ENCODE data around the gene ALDOB.

ALDOB gene

DNA sequence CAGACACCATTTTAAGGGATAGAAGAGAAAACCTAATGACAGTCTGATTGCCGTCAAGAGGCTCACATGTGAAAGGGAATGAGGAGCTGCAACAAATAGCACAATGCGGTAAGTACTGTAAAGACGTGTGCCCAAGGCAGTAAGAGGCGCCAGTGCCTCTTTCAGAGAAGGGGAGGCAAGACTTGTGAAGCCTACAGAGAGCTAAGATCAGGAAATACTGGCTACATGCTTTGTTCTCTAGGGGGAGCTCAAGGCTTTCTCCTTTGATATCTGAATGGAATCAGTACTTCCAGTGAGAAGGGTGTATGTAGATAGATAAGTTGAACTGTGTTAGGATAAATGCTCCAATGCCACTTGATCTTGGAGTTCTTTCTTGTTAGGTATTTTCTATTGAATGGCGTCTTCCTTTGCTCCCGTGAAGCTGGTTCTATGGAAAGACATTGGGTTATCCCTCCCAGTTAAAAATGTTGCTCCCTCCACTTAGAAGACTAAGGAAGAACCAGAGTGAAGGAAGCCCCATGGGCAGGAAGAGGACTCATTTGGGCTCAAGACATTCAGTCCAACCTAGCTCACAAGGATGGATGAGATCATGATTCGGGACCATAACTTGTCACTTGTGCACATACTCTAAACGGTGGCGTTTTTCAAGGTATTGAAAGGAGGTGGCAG is 23.5 kb upstream of the ALDOB start:
- in situ Hi-C loops (cut with HindIII; ENCODE audit: low sequenced_read_pairs), result no loop called here

DNA sequence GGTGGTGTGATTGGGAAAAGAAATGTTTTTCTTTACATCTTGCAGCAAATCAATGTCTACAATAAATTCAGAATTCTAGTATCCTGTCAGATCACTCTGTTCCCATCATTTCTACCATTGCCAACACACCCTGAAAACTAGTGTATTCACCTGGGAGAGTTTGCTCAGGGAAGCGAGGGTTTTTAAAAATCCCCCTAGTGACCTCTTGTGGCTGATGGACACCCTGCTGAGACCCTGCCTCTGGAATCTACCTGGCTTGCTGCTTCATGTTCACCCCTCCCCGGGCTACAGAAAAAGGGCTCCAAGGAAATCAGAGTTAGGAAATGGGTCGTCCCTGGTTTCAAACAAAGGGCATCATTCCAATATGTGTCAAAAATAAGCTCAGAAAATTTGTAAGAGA is 21.4 kb upstream of the ALDOB start:
- in situ Hi-C loops (cut with HindIII; ENCODE audit: low sequenced_read_pairs), result no loop called here

DNA sequence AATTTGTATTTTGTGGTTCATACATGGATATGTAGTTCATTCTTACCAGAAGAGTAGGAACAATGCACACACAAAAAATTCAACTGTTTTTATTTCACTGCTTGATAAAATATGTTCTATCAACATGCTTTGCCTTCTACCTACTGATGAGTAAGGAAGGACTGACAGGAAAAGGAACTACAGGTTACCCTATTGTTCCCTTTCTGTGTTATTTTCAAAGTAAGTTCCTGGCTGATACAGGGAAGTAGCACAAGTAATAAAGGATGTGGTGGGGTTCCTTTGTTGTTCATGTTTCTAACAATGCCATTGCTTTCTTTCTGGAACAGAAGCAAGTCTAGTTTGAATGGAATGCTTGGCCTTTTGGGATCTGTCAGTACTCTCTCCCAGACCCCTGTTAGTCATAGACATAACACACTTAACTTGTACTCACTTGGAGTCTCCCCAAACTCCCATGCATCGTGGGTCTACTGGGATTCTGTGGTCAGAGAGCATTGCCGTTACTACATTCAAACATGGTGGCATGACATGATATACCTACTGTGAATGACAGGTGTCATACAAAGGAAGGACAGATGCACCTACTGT is 20.2 kb upstream of the ALDOB start:
- in situ Hi-C loops (cut with HindIII; ENCODE audit: low sequenced_read_pairs), result no loop called here

DNA sequence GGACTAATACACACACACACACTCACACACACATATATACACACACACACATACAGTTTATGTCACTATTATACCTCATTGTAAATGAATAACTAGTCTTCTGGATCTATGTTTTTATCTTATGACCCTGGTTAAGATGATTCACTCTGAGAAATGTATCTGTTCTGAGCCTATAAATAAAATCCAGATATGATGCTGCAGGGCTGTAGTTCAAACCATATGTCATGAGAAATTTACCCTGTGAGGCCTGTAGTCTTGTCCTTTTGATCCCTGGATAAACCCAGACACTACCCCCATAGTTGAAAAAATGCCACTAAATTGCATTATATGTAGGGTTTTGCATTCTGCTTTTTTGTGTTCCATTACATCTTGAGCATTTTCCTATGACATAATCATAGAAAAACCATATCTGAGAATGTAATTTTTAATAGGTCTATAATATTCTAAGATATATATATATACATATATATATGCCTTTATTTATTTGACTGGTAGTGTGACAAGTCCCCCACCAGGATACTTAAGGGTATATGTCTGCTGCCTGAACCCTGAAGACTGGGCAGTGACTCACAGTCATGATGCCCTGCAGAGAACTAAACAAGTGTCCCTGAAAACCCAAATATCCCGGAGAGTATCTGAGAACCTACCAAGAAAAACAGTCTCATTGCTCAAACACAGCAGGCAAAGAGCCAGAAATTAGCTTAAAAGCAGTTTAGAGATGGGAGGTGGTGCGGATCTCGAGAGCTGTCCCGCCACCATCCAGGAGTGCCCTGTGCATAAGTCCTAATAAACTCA is 18.4 kb upstream of the ALDOB start:
- in situ Hi-C loops (cut with HindIII; ENCODE audit: low sequenced_read_pairs), result no loop called here

DNA sequence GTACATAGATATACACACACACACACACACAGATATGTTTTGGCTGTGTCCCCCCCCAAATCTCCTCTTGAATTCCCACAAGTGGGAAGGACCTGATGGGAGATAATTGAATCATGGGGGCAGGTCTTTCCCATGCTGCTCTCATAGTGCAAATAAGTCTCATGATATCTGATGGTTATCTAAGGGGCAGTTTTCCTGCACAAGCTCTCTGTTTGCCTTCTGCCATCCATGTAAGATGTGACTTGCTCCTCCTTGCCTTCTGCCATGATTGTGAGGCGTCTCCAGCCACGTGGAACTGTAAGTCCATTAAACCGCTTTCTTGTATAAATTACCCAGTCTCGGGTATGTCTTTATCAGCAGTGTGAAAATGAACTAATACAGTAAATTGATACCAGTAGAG is 15.9 kb upstream of the ALDOB start:
- in situ Hi-C loops (cut with HindIII; ENCODE audit: low sequenced_read_pairs), result no loop called here

DNA sequence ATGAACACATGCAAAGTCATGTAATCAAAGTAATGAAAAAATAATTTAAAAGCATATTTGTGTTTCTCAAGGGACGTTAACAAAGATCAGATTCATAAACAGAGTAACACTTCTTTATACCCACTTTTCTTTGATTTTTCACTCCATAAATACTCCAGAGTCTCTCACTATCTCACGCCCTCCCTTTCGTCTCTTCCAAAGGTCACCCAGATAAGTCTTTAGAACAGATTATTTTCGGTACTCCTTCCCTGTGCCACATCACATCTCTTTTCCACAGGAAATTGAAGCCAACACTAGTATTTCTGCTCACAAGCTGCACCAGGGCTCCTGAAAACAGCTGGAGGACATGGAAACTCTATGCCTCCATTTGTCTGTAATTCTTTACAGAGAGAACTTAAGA is 15.4 kb upstream of the ALDOB start:
- in situ Hi-C loops (cut with HindIII; ENCODE audit: low sequenced_read_pairs), result no loop called here

DNA sequence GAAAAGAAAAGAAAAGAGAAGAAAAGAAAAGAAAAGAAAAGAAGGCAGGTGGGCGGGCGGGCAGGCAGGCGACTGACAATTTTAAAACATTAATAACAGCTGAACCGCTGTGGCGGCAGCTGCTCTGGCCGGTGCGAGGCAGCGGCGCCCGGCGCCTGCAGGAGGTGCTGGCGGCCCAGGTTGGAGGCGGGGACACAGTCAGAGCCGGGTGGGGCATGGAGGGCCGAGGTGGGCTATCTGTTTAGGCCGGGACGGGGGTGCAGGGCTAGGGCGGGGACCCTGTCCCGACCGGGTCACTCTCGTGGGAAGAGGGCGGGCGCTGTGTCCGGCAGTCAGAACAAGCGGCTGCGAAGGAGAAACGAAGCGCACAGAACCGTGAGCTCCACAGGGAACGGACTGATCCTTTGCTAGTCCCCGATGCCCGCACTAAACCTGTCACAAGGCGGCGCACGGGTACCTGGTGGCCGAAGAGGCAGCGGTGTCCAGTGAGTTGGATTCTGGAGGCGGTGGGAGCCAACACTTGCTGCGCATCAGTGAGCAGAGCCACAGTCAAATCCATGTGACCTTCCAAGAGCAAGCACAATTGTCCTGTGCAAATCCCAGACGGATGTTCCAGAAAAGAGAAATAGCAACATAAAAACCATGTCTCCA is 13.6 kb upstream of the ALDOB start:
- in situ Hi-C loops (cut with HindIII; ENCODE audit: low sequenced_read_pairs), result no loop called here

DNA sequence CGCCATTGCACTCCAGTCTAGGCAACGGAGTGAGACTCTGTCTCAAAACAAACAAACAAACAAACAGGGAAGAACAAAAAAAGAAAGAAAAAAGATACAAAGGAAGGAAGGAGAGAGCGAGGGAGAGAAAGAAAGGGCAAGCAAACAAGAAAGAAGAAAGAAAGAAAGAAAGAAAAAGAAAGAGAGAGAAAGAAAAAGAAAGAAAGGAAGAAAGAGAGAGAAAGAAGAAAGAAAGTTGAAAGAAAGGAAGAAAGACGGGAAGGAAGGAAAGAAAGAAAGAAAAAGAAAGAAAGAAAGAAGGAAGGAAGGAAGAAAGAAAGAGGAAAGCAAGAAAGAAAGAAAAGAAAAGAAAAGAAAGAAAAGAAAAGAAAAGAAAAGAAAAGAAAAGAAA is 13.1 kb upstream of the ALDOB start:
- in situ Hi-C loops (cut with HindIII; ENCODE audit: low sequenced_read_pairs), result no loop called here

DNA sequence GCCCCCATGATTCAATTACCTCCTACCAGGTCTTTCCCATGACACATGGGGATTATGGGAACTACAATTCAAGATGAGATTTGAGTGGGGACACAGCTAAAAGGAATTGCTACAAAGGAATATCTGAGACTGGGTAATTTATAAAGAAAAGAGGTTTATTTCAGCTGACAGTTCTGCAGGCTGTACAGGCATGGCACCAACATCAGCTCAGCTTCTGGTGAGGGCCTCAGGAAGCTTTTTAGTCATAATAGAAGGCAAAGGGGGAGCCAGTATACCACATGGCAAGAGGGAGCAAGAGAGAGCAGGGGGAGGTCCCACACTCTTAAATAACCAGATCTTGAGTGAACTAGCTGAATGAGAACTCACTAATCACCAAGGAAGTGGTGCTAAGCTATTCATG is 11.2 kb upstream of the ALDOB start:
- in situ Hi-C loops (cut with HindIII; ENCODE audit: low sequenced_read_pairs), result no loop called here

DNA sequence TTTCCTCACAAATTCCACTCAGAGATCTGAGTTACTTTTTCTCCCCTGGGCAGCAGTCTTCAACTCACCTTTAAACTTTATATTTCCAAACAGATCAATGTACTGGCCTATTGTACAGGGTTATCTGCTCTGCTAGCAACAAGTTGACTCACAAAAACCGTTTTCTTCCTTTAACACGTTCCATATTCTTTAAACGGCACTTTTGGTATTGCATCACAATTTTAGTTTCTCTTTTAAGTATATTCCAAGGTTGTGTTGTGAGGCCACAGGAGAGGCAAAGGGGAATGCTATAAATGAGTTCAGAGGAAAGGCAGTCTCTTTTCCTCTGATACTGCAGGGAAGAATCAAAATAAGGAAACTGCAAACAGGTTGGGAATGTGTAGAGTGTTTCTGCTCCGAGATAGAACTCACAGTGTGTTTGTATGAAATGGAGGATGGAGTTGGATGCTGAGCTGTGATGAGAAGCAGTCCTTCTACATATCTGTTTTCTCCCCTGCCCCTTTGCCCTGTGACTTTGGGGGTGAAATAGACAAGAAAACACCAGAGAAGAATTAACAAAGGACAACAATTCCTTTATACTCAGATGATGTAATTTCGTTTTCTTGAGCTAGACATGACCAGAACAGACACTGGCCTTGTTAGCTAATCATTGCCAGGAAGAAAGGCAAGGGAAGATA is 9.9 kb upstream of the ALDOB start:
- in situ Hi-C loops (cut with HindIII; ENCODE audit: low sequenced_read_pairs), result no loop called here

DNA sequence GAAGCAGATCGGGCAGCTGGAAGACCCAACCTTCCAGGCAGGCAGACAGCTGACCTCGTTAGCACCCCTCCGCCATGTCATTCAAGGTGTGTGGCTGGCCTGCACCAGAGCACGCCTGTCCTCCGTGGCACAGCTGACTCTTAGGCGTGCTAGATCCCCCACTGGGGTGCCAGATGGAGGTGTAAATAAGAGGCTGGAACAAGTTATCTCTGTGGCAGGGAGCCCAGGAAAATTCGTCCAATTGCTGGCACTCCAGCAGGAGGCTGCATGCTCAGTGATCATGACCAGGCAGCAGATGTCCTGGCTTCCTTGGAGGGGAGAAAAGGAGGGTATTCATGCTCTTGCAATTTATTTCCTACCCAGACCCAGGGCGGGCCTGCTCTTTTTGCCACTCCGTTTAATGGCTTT is 7.8 kb upstream of the ALDOB start:
- in situ Hi-C loops (cut with HindIII; ENCODE audit: low sequenced_read_pairs), result no loop called here

DNA sequence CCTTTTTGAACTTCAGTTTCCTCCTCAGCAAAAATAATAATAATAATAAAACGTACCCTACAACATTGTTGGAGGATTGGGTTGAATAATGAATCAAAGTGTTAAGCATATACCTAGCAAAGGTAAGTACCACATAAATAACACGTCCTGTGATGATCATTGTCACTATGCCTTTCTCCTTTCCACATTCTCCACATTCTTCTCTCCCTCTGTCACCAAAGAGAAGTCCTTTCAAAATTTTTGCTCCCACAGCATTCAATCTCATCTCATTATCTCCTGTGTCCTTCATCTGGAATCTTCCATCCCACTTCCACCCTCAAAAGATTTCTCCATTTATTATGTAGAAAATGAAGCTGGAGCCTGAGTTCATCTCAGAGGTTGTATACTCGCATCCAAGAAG is 7.2 kb upstream of the ALDOB start:
- in situ Hi-C loops (cut with HindIII; ENCODE audit: low sequenced_read_pairs), result no loop called here

DNA sequence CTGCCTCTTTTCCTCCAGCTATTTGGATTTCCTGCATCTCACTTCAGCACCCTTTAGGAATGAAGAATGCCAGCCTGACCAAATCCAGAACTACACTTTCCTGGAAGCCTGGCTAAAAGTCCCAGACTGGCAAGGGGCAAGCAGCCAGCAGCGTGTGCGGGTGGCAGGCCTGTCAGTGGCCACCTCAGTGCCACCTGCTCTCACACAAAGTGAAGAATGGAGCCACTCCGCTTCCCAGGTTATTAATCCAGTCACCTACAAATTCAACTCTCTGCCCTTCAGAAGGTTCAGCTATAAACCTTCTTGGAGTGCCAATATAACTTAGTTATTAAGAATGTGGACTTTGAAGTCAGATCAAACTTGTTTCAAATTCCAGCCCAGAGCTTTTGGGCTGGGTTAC is 6.7 kb upstream of the ALDOB start:
- in situ Hi-C loops (cut with HindIII; ENCODE audit: low sequenced_read_pairs), result no loop called here

DNA sequence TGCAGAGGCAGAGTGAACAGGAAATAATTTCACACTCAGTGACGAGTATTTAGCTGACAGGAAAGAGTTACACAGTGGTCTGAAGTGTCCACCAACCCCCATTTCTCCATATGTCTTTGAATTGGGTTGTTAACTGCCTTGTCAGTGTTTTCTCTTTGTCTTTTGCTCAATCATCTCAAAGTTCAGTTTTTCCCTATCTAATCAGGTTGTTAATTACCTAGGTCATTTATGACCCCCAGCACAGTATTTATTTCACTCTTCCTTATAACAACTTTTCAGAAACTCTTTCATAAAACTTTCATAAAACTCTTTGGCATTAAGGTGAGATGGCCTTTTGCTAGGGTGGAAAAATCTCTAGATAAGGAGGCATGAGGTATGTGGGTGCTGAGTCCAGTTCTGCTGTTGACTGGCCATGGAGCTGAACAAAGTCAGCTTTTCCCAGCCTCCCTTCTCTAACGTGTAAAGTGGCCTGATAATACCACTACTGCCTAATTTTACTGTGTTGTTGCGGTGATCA is 5.2 kb upstream of the ALDOB start:
- in situ Hi-C loops (cut with HindIII; ENCODE audit: low sequenced_read_pairs), result no loop called here

DNA sequence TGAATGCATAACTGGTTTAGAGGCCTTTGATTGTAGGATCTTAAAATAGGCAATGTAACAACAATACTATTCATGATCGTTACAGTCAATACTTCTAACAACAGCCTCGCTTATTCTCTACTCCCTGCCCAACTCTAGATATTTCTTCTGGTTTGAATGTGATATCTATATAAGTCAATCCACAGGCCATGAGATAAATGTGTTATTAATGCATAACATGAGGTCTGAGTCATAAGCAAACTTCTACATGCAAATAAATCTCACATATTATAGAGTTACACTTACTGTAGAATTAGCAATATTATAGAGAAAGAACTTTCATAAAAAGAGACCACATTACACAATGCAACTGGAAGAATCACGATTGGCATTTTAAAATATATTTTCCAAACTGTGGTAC is 2.9 kb upstream of the ALDOB start:
- in situ Hi-C loops (cut with HindIII; ENCODE audit: low sequenced_read_pairs), result no loop called here

DNA sequence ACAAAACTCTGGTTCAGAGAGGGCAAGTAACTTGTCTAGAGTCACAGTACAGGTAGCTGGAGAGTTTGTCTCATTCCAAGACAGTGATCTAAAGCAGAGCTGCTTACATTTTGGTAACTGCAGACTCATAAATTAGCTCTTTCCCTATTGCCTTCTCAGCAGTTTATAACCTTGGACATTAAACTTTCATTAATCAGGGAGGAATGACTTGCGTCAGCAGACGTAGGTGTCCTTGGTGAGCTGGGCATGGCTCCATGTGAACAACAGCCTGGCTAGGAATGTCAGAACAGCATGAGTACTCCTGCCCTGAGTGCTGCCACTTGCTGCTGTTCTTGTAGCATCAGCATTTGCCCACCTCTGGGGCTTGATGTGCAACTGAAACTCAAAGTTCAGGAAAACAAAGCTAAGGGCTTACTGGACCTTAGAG is 2.2 kb upstream of the ALDOB start:
- in situ Hi-C loops (cut with HindIII; ENCODE audit: low sequenced_read_pairs), result no loop called here

DNA sequence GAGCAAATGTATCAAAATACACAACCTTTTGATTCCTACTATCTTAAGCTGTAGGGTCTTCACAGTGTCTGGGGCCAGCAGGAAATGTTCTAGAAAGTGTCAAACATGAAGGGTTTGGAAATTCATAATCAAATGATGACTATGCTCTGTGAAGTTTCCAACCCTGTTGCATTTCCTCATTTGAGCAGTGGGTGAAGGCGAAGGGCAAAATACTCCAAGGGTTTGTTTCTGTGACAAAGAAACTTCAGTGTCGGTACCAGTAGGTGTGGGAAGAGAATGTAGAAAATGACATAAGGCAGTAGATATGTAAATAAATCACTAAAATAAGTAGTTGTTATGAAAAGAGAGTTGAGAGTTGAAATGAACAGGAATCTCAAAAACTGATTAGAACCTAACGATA is 576 bp downstream of the ALDOB start:
- in situ Hi-C loops (cut with HindIII; ENCODE audit: low sequenced_read_pairs), result no loop called here

DNA sequence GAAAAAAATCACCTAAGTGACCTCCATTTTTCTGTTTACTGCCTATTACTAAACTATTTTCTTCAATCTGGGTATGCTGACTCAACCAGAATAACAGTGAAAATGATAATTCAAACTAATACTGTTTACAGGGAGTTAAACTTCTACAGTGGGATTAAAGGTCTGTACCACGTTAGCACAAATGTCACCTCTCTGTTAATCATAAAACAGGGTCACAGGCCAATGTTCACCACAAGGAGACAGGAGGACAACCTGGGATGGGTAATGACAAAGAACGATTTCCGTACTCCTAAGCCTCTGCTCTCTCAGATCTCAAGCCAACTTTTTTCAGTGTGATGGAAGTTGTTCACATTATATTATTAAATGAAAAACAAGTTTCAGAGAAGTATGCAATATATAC is 2.3 kb downstream of the ALDOB start:
- in situ Hi-C loops (cut with HindIII; ENCODE audit: low sequenced_read_pairs), result no loop called here

DNA sequence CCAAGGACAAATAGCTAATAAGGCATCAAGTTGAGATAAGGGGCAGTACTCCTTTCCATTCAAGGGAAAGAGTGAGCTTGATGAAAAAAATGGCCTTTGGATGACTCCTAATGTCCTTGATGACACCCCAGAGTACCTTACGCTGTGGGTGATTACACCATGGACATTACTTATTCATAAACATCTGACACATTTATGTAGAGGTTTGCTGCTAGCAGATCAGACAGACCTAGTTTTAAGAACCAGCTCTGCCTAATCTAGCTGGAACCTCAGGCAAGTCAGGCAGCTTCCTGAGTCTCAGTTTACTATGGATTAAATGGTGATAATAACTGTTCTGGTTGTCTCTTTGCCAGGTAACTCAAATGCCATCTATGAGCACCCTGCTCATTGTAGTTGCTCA is 2.8 kb downstream of the ALDOB start:
- in situ Hi-C loops (cut with HindIII; ENCODE audit: low sequenced_read_pairs), result no loop called here

DNA sequence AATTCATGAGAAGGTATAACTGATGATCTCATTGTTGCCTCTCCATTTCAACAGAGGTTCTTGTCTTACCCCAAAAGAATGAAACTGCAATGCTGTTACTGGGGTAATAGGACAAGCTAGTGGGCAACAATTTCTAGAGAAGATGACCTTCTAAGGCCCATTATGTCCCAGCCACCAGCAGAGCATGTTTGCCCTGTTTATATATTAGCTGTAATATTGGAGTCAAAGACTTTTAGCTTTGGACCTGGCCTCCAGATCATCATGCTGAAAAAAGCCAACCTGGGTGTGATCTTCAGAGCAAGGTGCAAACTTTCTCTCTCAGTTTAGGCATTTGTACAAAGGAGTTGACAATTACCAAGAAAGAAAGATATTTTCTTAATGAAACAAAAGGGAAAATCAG is 3.4 kb downstream of the ALDOB start:
- in situ Hi-C loops (cut with HindIII; ENCODE audit: low sequenced_read_pairs), result no loop called here

DNA sequence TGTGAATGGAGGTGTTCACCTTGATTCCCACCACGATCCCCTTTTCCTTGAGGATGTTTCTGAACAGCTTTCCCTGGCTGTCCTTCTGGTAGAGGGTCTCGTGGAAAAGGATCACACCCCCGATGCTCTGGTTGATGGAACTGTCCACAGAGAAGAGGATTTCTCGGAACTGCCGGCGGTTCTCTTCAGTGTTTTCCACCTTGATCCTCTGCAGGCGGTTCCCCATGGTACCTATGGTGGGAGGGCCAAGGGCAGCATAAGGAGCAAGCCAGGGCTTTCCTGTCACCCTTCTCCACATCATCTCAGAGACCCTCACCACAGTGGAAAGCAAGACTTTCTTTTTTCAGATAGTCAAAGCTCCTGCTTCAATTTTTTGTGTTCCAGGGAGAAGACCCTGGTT is 5.8 kb downstream of the ALDOB start:
- in situ Hi-C loops (cut with HindIII; ENCODE audit: low sequenced_read_pairs), result no loop called here
